ENCODE measurements around the gene AGBL1.
"Not testable (repeated sequence)": the region's sequence is repeated elsewhere in the genome, so short reads cannot be mapped to it uniquely, and the experiment has no call there.

The AGBL1 gene

GRCh38 chr15:86115145-86115801 is 35.6 kb downstream of the AGBL1 start:
- peaks cover 9% of the 10 kb centered on the region for H3K27me3 Mint-ChIP-seq (ENCODE audit: low read depth, poor library complexity)
- H3K4me1 Mint-ChIP-seq, result no peaks in the 10 kb centered on the region
- TF ChIP-seq CTCF (IDR thresholded peaks at IDR 0.05), result no peak
- peaks cover 13% of the 10 kb centered on the region for H3K9me3 Mint-ChIP-seq
- peaks cover 5% of the 10 kb centered on the region for H3K36me3 Mint-ChIP-seq (ENCODE audit: low read depth)
- no peak for DNase-seq
- H3K27ac Mint-ChIP-seq, result no peak overlapping the region
- H3K4me3 Mint-ChIP-seq, result no peak overlapping the region

- H3K27ac Mint-ChIP-seq, result no peak overlapping the region
- H3K27me3 Mint-ChIP-seq (ENCODE audit: low read depth, poor library complexity), result peaks cover 12% of the 10 kb centered on the region
- DNase-seq, result no peak
- TF ChIP-seq CTCF (IDR thresholded peaks at IDR 0.05), result no peak
- no peaks in the 10 kb centered on the region for H3K4me1 Mint-ChIP-seq
- H3K9me3 Mint-ChIP-seq, result no peaks in the 10 kb centered on the region
- no peaks in the 10 kb centered on the region for H3K36me3 Mint-ChIP-seq (ENCODE audit: low read depth)
- no peak overlapping the region for H3K4me3 Mint-ChIP-seq
Observed at GRCh38 chr15:86121568-86122225, 42.0 kb downstream of the AGBL1 start.

GRCh38 chr15:86122691-86123391 is 43.2 kb downstream of the AGBL1 start:
- H3K27ac Mint-ChIP-seq; H3K36me3 Mint-ChIP-seq (ENCODE audit: low read depth); H3K4me1 Mint-ChIP-seq; H3K4me3 Mint-ChIP-seq; DNase-seq; H3K9me3 Mint-ChIP-seq: not testable (repeated sequence)
- H3K27me3 Mint-ChIP-seq (ENCODE audit: low read depth, poor library complexity), result peaks cover 12% of the 10 kb centered on the region

- H3K4me1 Mint-ChIP-seq, result no peaks in the 10 kb centered on the region
- H3K27ac Mint-ChIP-seq, result no peak overlapping the region
- H3K9me3 Mint-ChIP-seq, result no peaks in the 10 kb centered on the region
- no peak overlapping the region for H3K4me3 Mint-ChIP-seq
- TF ChIP-seq CTCF (IDR thresholded peaks at IDR 0.05), result no peak
- no peak for DNase-seq
- H3K27me3 Mint-ChIP-seq (ENCODE audit: low read depth, poor library complexity), result peaks cover 6% of the 10 kb centered on the region
- no peaks in the 10 kb centered on the region for H3K36me3 Mint-ChIP-seq (ENCODE audit: low read depth)
Observed at GRCh38 chr15:86125775-86126174, 46.1 kb downstream of the AGBL1 start.

GRCh38 chr15:86127547-86127946 is 47.9 kb downstream of the AGBL1 start:
- Mint-ChIP-seq H3K4me1 (no peaks in the 10 kb centered on the region), H3K4me3 (no peak overlapping the region), H3K27ac (no peak overlapping the region), H3K36me3 (ENCODE audit: low read depth) (no peaks in the 10 kb centered on the region), H3K27me3 (ENCODE audit: low read depth, poor library complexity) (peaks cover 6% of the 10 kb centered on the region), H3K9me3 (no peaks in the 10 kb centered on the region)
- no peak for DNase-seq
- no peak for TF ChIP-seq CTCF (IDR thresholded peaks at IDR 0.05)

- Mint-ChIP-seq H3K36me3 (ENCODE audit: low read depth) (no peaks in the 10 kb centered on the region), H3K4me1 (no peaks in the 10 kb centered on the region), H3K4me3 (no peak overlapping the region), H3K27me3 (ENCODE audit: low read depth, poor library complexity) (peaks cover 4% of the 10 kb centered on the region), H3K9me3 (no peaks in the 10 kb centered on the region), H3K27ac (no peak overlapping the region)
- DNase-seq, result no peak
- TF ChIP-seq CTCF (IDR thresholded peaks at IDR 0.05), result no peak
Observed at GRCh38 chr15:86135041-86135440, 55.4 kb downstream of the AGBL1 start.

Data from nephron progenitor cell (in vitro differentiated cells).